Suprapubic skin (tissue), 4 donors: Measurements from ENCODE around the gene RARG. TPM values are rescaled to one million over a fixed set of nuclear protein-coding genes. Genes with fewer than 3 reads are reported as not detected.
"Not testable (repeated sequence)": the region's sequence is repeated elsewhere in the genome, so short reads cannot be mapped to it uniquely, and the experiment has no call there.

Experiments used
- DNase-seq, 2 donors: peaks; one replicate each; pipeline ENCODE4 v3.0.0-alpha.2; 2019; ENCODE audit warnings: low spot score in 2 of 2
- H3K27ac ChIP-seq: fragments of 200-600 bp; sonication (generic); one replicate; pipeline ENCODE4 v1.5.1; 2019
- H3K27me3 ChIP-seq: fragments of 200-600 bp; sonication (generic); one replicate; pipeline ENCODE4 v1.5.1; 2019
- H3K36me3 ChIP-seq: fragments of 200-600 bp; sonication (generic); one replicate; pipeline ENCODE4 v1.5.1; 2019
- H3K4me1 ChIP-seq: fragments of 200-600 bp; sonication (generic); one replicate; pipeline ENCODE4 v1.5.1; 2019
- H3K4me3 ChIP-seq: fragments of 200-600 bp; sonication (generic); one replicate; pipeline ENCODE4 v1.5.1; 2019; ENCODE audit warnings: mild to moderate bottlenecking
- H3K9me3 ChIP-seq: fragments of 200-600 bp; sonication (generic); one replicate; pipeline ENCODE4 v1.5.1; 2019
- EP300 ChIP-seq: sonication (generic); formaldehyde crosslinking; IDR thresholded peaks from one replicate; pipeline ENCODE4 v1.6.1; 2017; ENCODE audit warnings: antibody characterized with exemption
- POLR2A ChIP-seq, 2 donors: fragments of 450-650 bp; IDR thresholded peaks; one replicate each; pipeline ENCODE4 v1.6.1; 2017; ENCODE audit warnings: antibody characterized with exemption in 2 of 2, mild to moderate bottlenecking in 2 of 2, moderate library complexity in 2 of 2
- POLR2AphosphoS5 ChIP-seq, 3 donors: sonication (generic); formaldehyde crosslinking; IDR thresholded peaks; one replicate each; pipeline ENCODE4 v1.6.1; 2017; ENCODE audit warnings: antibody characterized with exemption in 3 of 3
- WGBS: methylation state at CpG from one replicate; pipeline ENCODE4 v1.1.5; 2018; 5-methylcytosine and 5-hydroxymethylcytosine counted together
- total RNA-seq, 4 donors: library from RNA; depleted of rRNA; stranded (reverse); fragments of >200 nt; gene quantifications; one replicate each; pipeline ENCODE4 v1.1.0, GENCODE V29; 2016
- TF ChIP-seq, protein P1 (sequence below), 2 donors: fragments of 200-600 bp in 1 of 2; fragments of 450-650 bp in 1 of 2; sonication (generic) in 1 of 2; IDR thresholded peaks; one replicate each; pipeline ENCODE4 v1.5.1; 2016 to 2019; ENCODE audit warnings: antibody characterized with exemption in 2 of 2, mild to moderate bottlenecking in 1 of 2, moderate library complexity in 1 of 2

RARG gene
- total RNA-seq, 4 donors from 2014 or later: 140 to 198 (median 172) TPM

- 91% methylated on average over 7 of the region's 7 CpGs for WGBS
- DNase-seq: no peak
- H3K36me3 ChIP-seq: peaks cover 25% of the 10 kb centered on the region
Observed at GRCh38 chr12:53169644-53170043, 62.4 kb downstream of the RARG start.

DNA sequence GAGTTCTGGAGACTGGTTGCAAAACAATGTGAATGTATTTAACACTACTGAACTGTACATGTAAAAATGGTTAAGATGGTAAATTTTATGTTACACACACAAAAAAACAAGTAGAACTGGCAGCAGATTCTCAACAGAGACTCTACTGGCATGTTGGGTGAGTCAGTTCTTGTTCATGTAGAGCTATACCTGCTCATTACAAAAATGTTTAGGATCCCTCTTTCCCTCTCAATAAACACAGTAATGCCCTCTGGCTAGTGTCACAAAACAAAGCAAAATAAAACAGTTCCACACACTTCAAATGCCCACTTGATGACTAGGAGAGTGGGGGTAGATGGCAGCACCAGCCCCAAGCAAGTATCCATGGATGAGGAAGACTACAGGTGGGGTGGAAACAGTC, 65.2 kb downstream of the RARG start:
- Histone ChIP-seq H3K4me1 (no peaks in the 10 kb centered on the region), H3K9me3 (no peaks in the 10 kb centered on the region), H3K36me3 (peaks cover 25% of the 10 kb centered on the region), H3K4me3 (no peak overlapping the region), H3K27me3 (no peaks in the 10 kb centered on the region), H3K27ac (no peak overlapping the region)
- no peak for TF ChIP-seq POLR2AphosphoS5 (IDR thresholded peaks at IDR 0.05)
- no peak for TF ChIP-seq POLR2A (IDR thresholded peaks at IDR 0.05)
- TF ChIP-seq, protein P1, sequence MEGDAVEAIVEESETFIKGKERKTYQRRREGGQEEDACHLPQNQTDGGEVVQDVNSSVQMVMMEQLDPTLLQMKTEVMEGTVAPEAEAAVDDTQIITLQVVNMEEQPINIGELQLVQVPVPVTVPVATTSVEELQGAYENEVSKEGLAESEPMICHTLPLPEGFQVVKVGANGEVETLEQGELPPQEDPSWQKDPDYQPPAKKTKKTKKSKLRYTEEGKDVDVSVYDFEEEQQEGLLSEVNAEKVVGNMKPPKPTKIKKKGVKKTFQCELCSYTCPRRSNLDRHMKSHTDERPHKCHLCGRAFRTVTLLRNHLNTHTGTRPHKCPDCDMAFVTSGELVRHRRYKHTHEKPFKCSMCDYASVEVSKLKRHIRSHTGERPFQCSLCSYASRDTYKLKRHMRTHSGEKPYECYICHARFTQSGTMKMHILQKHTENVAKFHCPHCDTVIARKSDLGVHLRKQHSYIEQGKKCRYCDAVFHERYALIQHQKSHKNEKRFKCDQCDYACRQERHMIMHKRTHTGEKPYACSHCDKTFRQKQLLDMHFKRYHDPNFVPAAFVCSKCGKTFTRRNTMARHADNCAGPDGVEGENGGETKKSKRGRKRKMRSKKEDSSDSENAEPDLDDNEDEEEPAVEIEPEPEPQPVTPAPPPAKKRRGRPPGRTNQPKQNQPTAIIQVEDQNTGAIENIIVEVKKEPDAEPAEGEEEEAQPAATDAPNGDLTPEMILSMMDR (IDR thresholded peaks at IDR 0.05): no peak
- no peak for TF ChIP-seq EP300
- DNase-seq: no peak

More at GRCh38 chr12:53169644-53170043, 62.4 kb downstream of the RARG start:
- Histone ChIP-seq H3K27ac (no peak overlapping the region), H3K27me3 (no peaks in the 10 kb centered on the region), H3K4me1 (no peaks in the 10 kb centered on the region), H3K4me3 (no peak overlapping the region), H3K9me3 (no peaks in the 10 kb centered on the region)
- TF ChIP-seq EP300 (no peak), POLR2AphosphoS5 (IDR thresholded peaks at IDR 0.05) (no peak), POLR2A (IDR thresholded peaks at IDR 0.05) (no peak)
- TF ChIP-seq, protein P1 (IDR thresholded peaks at IDR 0.05): no peak

DNA sequence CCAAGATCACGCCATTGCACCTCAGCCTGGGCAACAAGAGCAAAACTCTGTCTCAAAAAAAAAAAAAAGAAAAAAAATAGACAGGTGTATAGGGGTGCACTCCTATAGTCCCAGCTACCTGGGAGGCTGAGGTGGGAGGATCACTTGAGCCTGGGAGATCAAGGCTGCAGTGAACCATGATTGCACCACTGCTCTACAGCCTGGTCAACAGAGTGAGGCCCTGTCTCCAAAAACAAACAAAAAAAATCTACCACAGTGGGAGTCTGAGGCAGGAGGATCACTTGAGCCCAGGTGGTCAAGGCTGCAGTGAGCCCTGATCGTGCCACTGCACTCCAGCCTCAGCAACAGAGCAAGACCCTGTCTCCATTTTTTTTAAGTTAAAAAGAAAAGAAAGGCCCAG, 69.0 kb downstream of the RARG start:
- peaks cover 11% of the 10 kb centered on the region for H3K36me3 ChIP-seq
- H3K27me3 ChIP-seq: not testable (repeated sequence)

DNA sequence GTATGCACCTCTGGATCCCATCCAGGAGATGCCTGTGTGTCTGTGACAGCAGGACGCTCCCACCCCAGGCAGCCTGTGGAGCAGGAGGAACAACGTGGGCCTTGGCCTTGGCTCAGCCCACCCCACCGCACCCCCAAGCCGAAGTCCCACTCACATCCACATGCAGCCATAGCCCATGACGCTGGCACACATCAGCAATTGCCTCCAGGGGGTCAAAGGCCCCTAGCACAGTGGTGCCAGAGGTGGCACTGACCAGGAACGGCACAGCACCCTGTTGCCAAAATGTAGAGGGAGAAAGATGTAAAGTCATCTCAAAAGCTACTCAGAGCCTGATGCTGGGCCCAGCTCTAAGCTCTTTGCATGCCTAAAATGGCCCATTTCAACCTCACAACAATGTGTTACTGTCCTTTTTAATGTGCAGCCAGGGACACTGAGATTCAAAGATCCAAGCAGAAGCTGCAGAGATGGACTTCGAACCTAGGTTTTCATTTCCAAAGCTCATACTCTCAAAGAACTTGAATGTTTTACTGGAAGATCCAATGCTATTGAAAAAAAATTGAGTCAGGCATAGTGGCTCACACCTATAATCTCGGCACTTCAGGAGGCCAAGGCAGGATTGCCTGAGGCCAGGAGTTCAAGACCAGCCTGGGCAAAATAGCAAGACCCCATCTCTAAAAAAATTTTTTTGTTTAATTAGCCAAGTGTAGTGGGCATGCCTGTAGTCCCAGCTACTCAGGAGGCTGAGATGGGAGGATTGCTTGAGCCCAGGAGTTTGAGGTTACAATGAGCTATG, 70.7 kb downstream of the RARG start:
- DNase-seq: no peak
- H3K27ac ChIP-seq: no peak overlapping the region
- 95% methylated on average over 3 of the region's 8 CpGs for WGBS
- peaks cover 4% of the 10 kb centered on the region for H3K4me1 ChIP-seq
- no peak for TF ChIP-seq POLR2A (IDR thresholded peaks at IDR 0.05)
- no peak for TF ChIP-seq POLR2AphosphoS5 (IDR thresholded peaks at IDR 0.05)
- no peak for TF ChIP-seq EP300
- TF ChIP-seq, protein P1 (IDR thresholded peaks at IDR 0.05): no peak
- H3K36me3 ChIP-seq: peaks cover 11% of the 10 kb centered on the region
- H3K27me3 ChIP-seq: no peaks in the 10 kb centered on the region
- no peaks in the 10 kb centered on the region for H3K9me3 ChIP-seq
- no peak overlapping the region for H3K4me3 ChIP-seq

More for the DNA sequence above, 69.0 kb downstream of the RARG start:
- H3K4me3 ChIP-seq, DNase-seq, H3K9me3 ChIP-seq, H3K4me1 ChIP-seq, H3K27ac ChIP-seq: not testable (repeated sequence)
- WGBS: 92% methylated on average over 2 of the region's 2 CpGs

- 86% methylated on average over 2 of the region's 2 CpGs for WGBS
- no peak for DNase-seq
Observed at GRCh38 chr12:53160673-53161072, 71.3 kb downstream of the RARG start.

More at GRCh38 chr12:53160673-53161072, 71.3 kb downstream of the RARG start:
- peaks cover 8% of the 10 kb centered on the region for H3K36me3 ChIP-seq
- peaks cover 4% of the 10 kb centered on the region for H3K4me1 ChIP-seq
- no peaks in the 10 kb centered on the region for H3K27me3 ChIP-seq
- no peaks in the 10 kb centered on the region for H3K9me3 ChIP-seq
- no peak overlapping the region for H3K4me3 ChIP-seq
- H3K27ac ChIP-seq: no peak overlapping the region
- TF ChIP-seq POLR2AphosphoS5 (IDR thresholded peaks at IDR 0.05) (no peak), POLR2A (IDR thresholded peaks at IDR 0.05) (no peak), EP300 (no peak)
- TF ChIP-seq, protein P1 (IDR thresholded peaks at IDR 0.05): no peak

Other genes starting within 250 kb of the RARG start
- gene EIF4B, start 225.8 kb downstream of the RARG start, total RNA-seq: 100 to 1,000 TPM; 404 to 559 (median 485) TPM
- gene TNS2, start 182.1 kb downstream of the RARG start, total RNA-seq: 100 to 1,000 TPM in 2 of 4 donors, 10 to 100 TPM in 2; 22.8 to 122 (median 78.2) TPM
- 10 to 100 TPM; 26.4 to 44.0 (median 34.4) TPM for gene SPRYD3, start 152.8 kb downstream of the RARG start, total RNA-seq
- 10 to 100 TPM; 19.2 to 97.0 (median 59.6) TPM for gene IGFBP6, start 134.5 kb downstream of the RARG start, total RNA-seq
- gene SOAT2, start 128.7 kb downstream of the RARG start, total RNA-seq: not detected
- gene ZNF740, start 51.5 kb downstream of the RARG start, total RNA-seq: 10 to 100 TPM in 3 of 4 donors, 1 to 10 TPM in 1; 5.9 to 38.9 (median 15.2) TPM
- 100 to 1,000 TPM in 1 of 4 donors, 10 to 100 TPM in 3; 35.6 to 175 (median 56.7) TPM for gene CSAD, start 51.3 kb downstream of the RARG start, total RNA-seq
- 10 to 100 TPM in 1 of 4 donors, 1 to 10 TPM in 3; 2.9 to 29.1 (median 6.8) TPM for gene ITGB7, start 25.0 kb downstream of the RARG start, total RNA-seq
- gene ESPL1, start 36.1 kb upstream of the RARG start, total RNA-seq: 10 to 100 TPM in 1 of 4 donors, 1 to 10 TPM in 3; 5.7 to 10.6 (median 6.1) TPM
- 100 to 1,000 TPM; 457 to 612 (median 511) TPM for gene PFDN5, start 63.3 kb upstream of the RARG start, total RNA-seq
- gene MYG1, start 67.5 kb upstream of the RARG start, total RNA-seq: 10 to 100 TPM; 38.2 to 54.6 (median 46.3) TPM
- 10 to 100 TPM; 35.9 to 72.9 (median 52.5) TPM for gene AAAS, start 89.4 kb upstream of the RARG start, total RNA-seq
- not detected for gene SP7, start 104.1 kb upstream of the RARG start, total RNA-seq
- 100 to 1,000 TPM in 3 of 4 donors, 10 to 100 TPM in 1; 82.5 to 122 (median 111) TPM for gene SP1, start 148.0 kb upstream of the RARG start, total RNA-seq
- under 1 TPM in 1 of 4 donors, not detected in 3; 0.23 TPM for gene AMHR2, start 191.6 kb upstream of the RARG start, total RNA-seq
- gene PRR13, start 209.5 kb upstream of the RARG start, total RNA-seq: 10 to 100 TPM; 40.7 to 77.9 (median 57.4) TPM
- 100 to 1,000 TPM; 480 to 803 (median 584) TPM for gene PCBP2, start 219.9 kb upstream of the RARG start, total RNA-seq